CD14-positive monocyte (primary cell): ENCODE results near the gene SCNN1A. TPM values are rescaled to one million over a fixed set of nuclear protein-coding genes. Genes with fewer than 3 reads are reported as not detected.

ENCODE experiments used
- DNase-seq, 3 donors: peaks; one replicate each; pipeline ENCODE4 v3.0.0-alpha.2; 2011 to 2022
- H2AFZ ChIP-seq: 2 replicates; pipeline ENCODE4 v1.6.0; 2012; ENCODE audit warnings: mild to moderate bottlenecking, low read depth, low read length, inconsistent platforms; ENCODE audit not compliant: insufficient read depth, poor library complexity, severe bottlenecking
- H3K27ac ChIP-seq, 2 donors: 1 replicate in 1 of 2; 2 replicates in 1 of 2; pipeline ENCODE4 v1.5.1; 2012 to 2013; ENCODE audit warnings: low read length in 2 of 2, control low read depth in 1 of 2, inconsistent platforms in 1 of 2, low read depth in 1 of 2, mild to moderate bottlenecking in 1 of 2
- H3K27me3 ChIP-seq, 2 donors: one replicate each; pipeline versions ENCODE4 v1.6.0 to v1.6.1; 2011 to 2013; ENCODE audit warnings: low read length in 2 of 2; ENCODE audit not compliant: control insufficient read depth in 2 of 2, insufficient read depth in 2 of 2
- H3K36me3 ChIP-seq, 2 donors: replicated peaks in 1 of 2; 1 replicate in 1 of 2; 2 replicates in 1 of 2; pipeline versions ENCODE4 v1.5.1 to v1.6.1; 2012 to 2013; ENCODE audit warnings: low read length in 2 of 2, control low read depth in 1 of 2, inconsistent platforms in 1 of 2, mild to moderate bottlenecking in 1 of 2; ENCODE audit not compliant: insufficient read depth in 2 of 2, control insufficient read depth in 1 of 2
- H3K4me1 ChIP-seq, 2 donors: 1 replicate in 1 of 2; 2 replicates in 1 of 2; pipeline versions ENCODE4 v1.5.1 to v1.6.1; 2012 to 2013; ENCODE audit warnings: low read length in 2 of 2, control low read depth in 1 of 2, inconsistent platforms in 1 of 2, mild to moderate bottlenecking in 1 of 2, moderate library complexity in 1 of 2; ENCODE audit not compliant: insufficient read depth in 2 of 2, control insufficient read depth in 1 of 2
- H3K4me2 ChIP-seq: replicated peaks from 2 replicates; pipeline ENCODE3; 2012; ENCODE audit warnings: low read length, moderate library complexity, mild to moderate bottlenecking; ENCODE audit not compliant: poor library complexity, severe bottlenecking; ENCODE audit errors: extremely low read depth
- H3K4me3 ChIP-seq, 3 experiments: fragments of 200-600 bp in 1 of 3; sonication (generic) in 1 of 3; replicated peaks in 1 of 3; 1 replicate in 2 of 3; 2 replicates in 1 of 3; pipeline ENCODE4 v1.5.1; 2011 to 2013; ENCODE audit warnings: low read length in 3 of 3, mild to moderate bottlenecking in 3 of 3, control low read depth in 2 of 3, low read depth in 2 of 3, inconsistent platforms in 1 of 3, moderate library complexity in 1 of 3
- H3K79me2 ChIP-seq: 2 replicates; pipeline ENCODE4 v1.6.0; 2012; ENCODE audit warnings: mild to moderate bottlenecking, control low read depth, inconsistent platforms, low read length, moderate library complexity; ENCODE audit not compliant: insufficient read depth
- H3K9ac ChIP-seq: 2 replicates; pipeline ENCODE4 v1.6.0; 2017; ENCODE audit warnings: low read length, mild to moderate bottlenecking; ENCODE audit not compliant: insufficient read depth, poor library complexity, severe bottlenecking
- H3K9me3 ChIP-seq, 2 donors: replicated peaks in 1 of 2; 1 replicate in 1 of 2; 2 replicates in 1 of 2; pipeline versions ENCODE4 v1.5.1 to v1.6.1; 2012 to 2013; ENCODE audit warnings: low read length in 2 of 2, control low read depth in 1 of 2; ENCODE audit not compliant: control insufficient read depth in 1 of 2, insufficient read depth in 1 of 2
- H4K20me1 ChIP-seq: 2 replicates; pipeline ENCODE4 v1.6.0; 2012; ENCODE audit warnings: mild to moderate bottlenecking, low read length, control low read depth, moderate library complexity; ENCODE audit not compliant: insufficient read depth
- H3K27ac Mint-ChIP-seq, 7 donors: one replicate each; pipeline ENCODE4 v1.8.0; 2020; ENCODE audit warnings: mild to moderate bottlenecking in 7 of 7, mixed read lengths in 7 of 7, moderate library complexity in 6 of 7, inconsistent platforms in 2 of 7
- H3K27me3 Mint-ChIP-seq, 3 donors: one replicate each; pipeline ENCODE4 v1.8.0; 2021 to 2022; ENCODE audit warnings: low read depth in 3 of 3, mild to moderate bottlenecking in 3 of 3, mixed read lengths in 3 of 3, moderate library complexity in 3 of 3, inconsistent platforms in 1 of 3
- H3K36me3 Mint-ChIP-seq, 2 donors: one replicate each; pipeline ENCODE4 v1.8.0; 2020; ENCODE audit warnings: mixed read lengths in 2 of 2, inconsistent platforms in 1 of 2, mild to moderate bottlenecking in 1 of 2
- H3K4me1 Mint-ChIP-seq: one replicate; pipeline ENCODE4 v1.8.0; 2020; ENCODE audit warnings: mild to moderate bottlenecking, mixed read lengths
- H3K4me3 Mint-ChIP-seq, 2 donors: one replicate each; pipeline ENCODE4 v1.8.0; 2020; ENCODE audit warnings: mild to moderate bottlenecking in 2 of 2, mixed read lengths in 2 of 2, moderate library complexity in 1 of 2
- H3K9me3 Mint-ChIP-seq, 7 donors: one replicate each; pipeline ENCODE4 v1.8.0; 2020 to 2022; ENCODE audit warnings: mixed read lengths in 7 of 7, mild to moderate bottlenecking in 6 of 7, moderate library complexity in 6 of 7, inconsistent platforms in 2 of 7
- CTCF ChIP-seq: fragments of 200-600 bp; IDR thresholded peaks from one replicate; pipeline ENCODE4 v1.8.0; 2022; ENCODE audit warnings: antibody characterized with exemption, mild to moderate bottlenecking
- WGBS: methylation state at CpG from one replicate; pipeline ENCODE4 v1.1.5; 2013; ENCODE audit warnings: missing lambda C conversion rate; ENCODE audit not compliant: insufficient coverage; 5-methylcytosine and 5-hydroxymethylcytosine counted together
- intact Hi-C, 2 donors: fragments of 100-400 bp; cut with micrococcal nuclease; formaldehyde crosslinking; loops; one replicate each; pipeline versions ENCODE4 v1.15.0 to v1.15.1; 2023
- polyA plus RNA-seq, 3 donors: library from polyadenylated mRNA; depleted of rRNA in 1 of 3; unstranded in 2 of 3; stranded (reverse) in 1 of 3; fragments of 300-500 nt in 2 of 3; fragments of >200 nt in 1 of 3; fragmentation: Illumina TruSeq in 2 of 3; gene quantifications; 1 replicate in 2 of 3; 2 replicates in 1 of 3; pipeline ENCODE4 v1.2.3, GENCODE V29; 2012 to 2021

Gene SCNN1A
- polyA plus RNA-seq, 3 donors = 0.11 to 0.68 (median 0.63) TPM

GRCh38 chr12:6328945-6329702, 46.2 kb downstream of the SCNN1A start:
- peaks cover 0 to 1% (median 0%) of the 10 kb centered on the region in 3 donors for H3K27me3 Mint-ChIP-seq
- Histone ChIP-seq H3K27ac (peak overlapping the region in 1 of 2 donors; percentile 42), H2AFZ (no peak overlapping the region), H3K4me1 (peaks cover 59 to 77% of the 10 kb centered on the region in 2 donors), H3K27me3 (no peaks in the 10 kb centered on the region), H3K4me2 (no peak overlapping the region), H3K9ac (no peak overlapping the region), H3K79me2 (peaks cover 60% of the 10 kb centered on the region), H3K4me3 (no peak overlapping the region), H3K9me3 (no peaks in the 10 kb centered on the region), H3K36me3 (peaks cover 66 to 76% of the 10 kb centered on the region in 2 donors), H4K20me1 (peaks cover 100% of the 10 kb centered on the region)
- no peak for DNase-seq
- peaks cover 67% of the 10 kb centered on the region for H3K4me1 Mint-ChIP-seq
- H3K27ac Mint-ChIP-seq = no peak overlapping the region
- 95% methylated on average over 69 of the region's 75 CpGs for WGBS
- H3K9me3 Mint-ChIP-seq = no peaks in the 10 kb centered on the region
- no peak overlapping the region for H3K4me3 Mint-ChIP-seq
- H3K36me3 Mint-ChIP-seq = peaks cover 63 to 67% of the 10 kb centered on the region in 2 donors
- TF ChIP-seq CTCF = no peak
- intact Hi-C loops = no loop called here

- H3K79me2 ChIP-seq = peaks cover 51% of the 10 kb centered on the region
- peaks cover 57 to 67% of the 10 kb centered on the region in 2 donors for H3K36me3 ChIP-seq
- Mint-ChIP-seq H3K9me3 (no peaks in the 10 kb centered on the region), H3K4me3 (no peak overlapping the region), H3K36me3 (peaks cover 54 to 58% of the 10 kb centered on the region in 2 donors), H3K27me3 (peaks cover 0 to 3% (median 0%) of the 10 kb centered on the region in 3 donors), H3K27ac (peak overlapping the region in 5 of 7 donors; percentile 37 to 79 (median 60)), H3K4me1 (peaks cover 67% of the 10 kb centered on the region)
- no peaks in the 10 kb centered on the region for H3K27me3 ChIP-seq
- no peak overlapping the region for H3K4me2 ChIP-seq
- TF ChIP-seq CTCF = no peak
- no peak overlapping the region for H3K9ac ChIP-seq
- H3K4me3 ChIP-seq = no peak overlapping the region
- DNase-seq = no peak
- intact Hi-C loops = no loop called here
- 95% methylated on average over 6 of the region's 10 CpGs for WGBS
- peaks cover 58 to 77% of the 10 kb centered on the region in 2 donors for H3K4me1 ChIP-seq
- no peaks in the 10 kb centered on the region for H3K9me3 ChIP-seq
- no peak overlapping the region for H2AFZ ChIP-seq
- peaks cover 100% of the 10 kb centered on the region for H4K20me1 ChIP-seq
- peak overlapping the region in 1 of 2 donors; percentile 42 for H3K27ac ChIP-seq
Measured at GRCh38 chr12:6328045-6328779, 47.2 kb downstream of the SCNN1A start.
